Measurements from ENCODE around the gene ZBTB20.

ZBTB20 gene

DNA sequence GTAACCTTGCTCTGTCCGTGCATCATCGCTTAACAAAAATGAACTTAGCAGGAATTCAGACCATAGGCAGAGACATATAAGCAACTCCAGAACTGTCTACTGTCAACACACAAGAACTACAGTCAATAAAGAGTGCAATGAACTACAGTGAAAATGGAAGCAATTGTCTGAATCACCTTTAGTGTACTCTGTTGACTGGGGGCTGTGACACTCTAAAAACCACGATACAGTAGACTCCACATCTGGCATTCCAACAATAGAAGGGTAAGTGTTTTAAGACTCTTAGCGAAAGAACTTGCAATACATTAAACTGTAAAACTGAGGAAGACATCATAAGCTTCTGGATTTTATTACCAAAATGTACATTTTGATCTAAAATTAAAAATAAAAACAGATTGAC, 347.3 kb downstream of the ZBTB20 start:
- no peaks in the 10 kb centered on the region for H3K9me3 ChIP-seq (ENCODE audit: control insufficient read depth, insufficient read depth, low read length)
- no peaks in the 10 kb centered on the region for H3K9me2 ChIP-seq (replicated peaks; ENCODE audit: control insufficient read depth, low read length)
- H3K79me2 ChIP-seq (ENCODE audit: control insufficient read depth, low read length): no peaks in the 10 kb centered on the region
- TF ChIP-seq, protein P1, sequence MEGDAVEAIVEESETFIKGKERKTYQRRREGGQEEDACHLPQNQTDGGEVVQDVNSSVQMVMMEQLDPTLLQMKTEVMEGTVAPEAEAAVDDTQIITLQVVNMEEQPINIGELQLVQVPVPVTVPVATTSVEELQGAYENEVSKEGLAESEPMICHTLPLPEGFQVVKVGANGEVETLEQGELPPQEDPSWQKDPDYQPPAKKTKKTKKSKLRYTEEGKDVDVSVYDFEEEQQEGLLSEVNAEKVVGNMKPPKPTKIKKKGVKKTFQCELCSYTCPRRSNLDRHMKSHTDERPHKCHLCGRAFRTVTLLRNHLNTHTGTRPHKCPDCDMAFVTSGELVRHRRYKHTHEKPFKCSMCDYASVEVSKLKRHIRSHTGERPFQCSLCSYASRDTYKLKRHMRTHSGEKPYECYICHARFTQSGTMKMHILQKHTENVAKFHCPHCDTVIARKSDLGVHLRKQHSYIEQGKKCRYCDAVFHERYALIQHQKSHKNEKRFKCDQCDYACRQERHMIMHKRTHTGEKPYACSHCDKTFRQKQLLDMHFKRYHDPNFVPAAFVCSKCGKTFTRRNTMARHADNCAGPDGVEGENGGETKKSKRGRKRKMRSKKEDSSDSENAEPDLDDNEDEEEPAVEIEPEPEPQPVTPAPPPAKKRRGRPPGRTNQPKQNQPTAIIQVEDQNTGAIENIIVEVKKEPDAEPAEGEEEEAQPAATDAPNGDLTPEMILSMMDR (IDR thresholded peaks at IDR 0.05; ENCODE audit: low read depth, low read length, poor library complexity, severe bottlenecking): no peak
- no peak for TF ChIP-seq EZH2phosphoT487 (IDR thresholded peaks at IDR 0.05; ENCODE audit: borderline replicate concordance, low read length)
- H3K27me3 ChIP-seq (ENCODE audit: control insufficient read depth, low read length): no peaks in the 10 kb centered on the region
- H3K4me1 ChIP-seq (ENCODE audit: control insufficient read depth, low read length): no peaks in the 10 kb centered on the region
- H3K36me3 ChIP-seq (ENCODE audit: control insufficient read depth, low read length): no peaks in the 10 kb centered on the region
- no peak overlapping the region for H3K4me3 ChIP-seq (ENCODE audit: low read length)
- no peaks in the 10 kb centered on the region for H3F3A ChIP-seq (ENCODE audit: control insufficient read depth, insufficient read depth)
- no peak overlapping the region for H3K27ac ChIP-seq (ENCODE audit: low read depth, low read length)
- no peak overlapping the region for H3K4me2 ChIP-seq (ENCODE audit: low read length)
- H4K20me1 ChIP-seq (ENCODE audit: control insufficient read depth, insufficient read depth, low read depth, low read length): no peaks in the 10 kb centered on the region

DNA sequence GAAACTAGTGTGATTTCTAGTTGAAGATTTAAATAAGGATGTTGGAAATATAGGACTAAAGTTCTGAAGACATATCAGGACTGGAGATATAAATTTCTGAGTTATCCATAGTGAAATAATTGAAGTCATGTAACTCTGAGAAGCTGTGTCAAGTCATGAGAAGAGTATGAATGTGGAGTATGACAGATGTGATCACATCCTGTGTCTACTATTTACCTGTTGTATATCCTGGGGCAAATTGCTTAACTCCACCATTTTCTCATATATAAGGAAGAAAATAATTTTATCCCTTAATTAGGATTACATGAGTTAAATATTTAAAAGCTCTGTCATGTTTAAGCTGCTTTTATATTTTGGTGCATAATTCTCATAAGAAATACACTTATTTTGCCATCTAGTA, 350.3 kb downstream of the ZBTB20 start:
- H3K4me1 ChIP-seq (ENCODE audit: control insufficient read depth, low read length): no peaks in the 10 kb centered on the region
- no peaks in the 10 kb centered on the region for H3K79me2 ChIP-seq (ENCODE audit: control insufficient read depth, low read length)
- H3F3A ChIP-seq (ENCODE audit: control insufficient read depth, insufficient read depth): no peaks in the 10 kb centered on the region
- H3K4me3 ChIP-seq (ENCODE audit: low read length): no peak overlapping the region
- no peaks in the 10 kb centered on the region for H3K9me2 ChIP-seq (replicated peaks; ENCODE audit: control insufficient read depth, low read length)
- H3K36me3 ChIP-seq (ENCODE audit: control insufficient read depth, low read length): no peaks in the 10 kb centered on the region
- no peaks in the 10 kb centered on the region for H4K20me1 ChIP-seq (ENCODE audit: control insufficient read depth, insufficient read depth, low read depth, low read length)
- TF ChIP-seq, protein P1 (IDR thresholded peaks at IDR 0.05; ENCODE audit: low read depth, low read length, poor library complexity, severe bottlenecking): no peak
- TF ChIP-seq EZH2phosphoT487 (IDR thresholded peaks at IDR 0.05; ENCODE audit: borderline replicate concordance, low read length): no peak
- H3K27me3 ChIP-seq (ENCODE audit: control insufficient read depth, low read length): no peaks in the 10 kb centered on the region
- H3K27ac ChIP-seq (ENCODE audit: low read depth, low read length): no peak overlapping the region
- no peaks in the 10 kb centered on the region for H3K9me3 ChIP-seq (ENCODE audit: control insufficient read depth, insufficient read depth, low read length)
- H3K4me2 ChIP-seq (ENCODE audit: low read length): no peak overlapping the region

DNA sequence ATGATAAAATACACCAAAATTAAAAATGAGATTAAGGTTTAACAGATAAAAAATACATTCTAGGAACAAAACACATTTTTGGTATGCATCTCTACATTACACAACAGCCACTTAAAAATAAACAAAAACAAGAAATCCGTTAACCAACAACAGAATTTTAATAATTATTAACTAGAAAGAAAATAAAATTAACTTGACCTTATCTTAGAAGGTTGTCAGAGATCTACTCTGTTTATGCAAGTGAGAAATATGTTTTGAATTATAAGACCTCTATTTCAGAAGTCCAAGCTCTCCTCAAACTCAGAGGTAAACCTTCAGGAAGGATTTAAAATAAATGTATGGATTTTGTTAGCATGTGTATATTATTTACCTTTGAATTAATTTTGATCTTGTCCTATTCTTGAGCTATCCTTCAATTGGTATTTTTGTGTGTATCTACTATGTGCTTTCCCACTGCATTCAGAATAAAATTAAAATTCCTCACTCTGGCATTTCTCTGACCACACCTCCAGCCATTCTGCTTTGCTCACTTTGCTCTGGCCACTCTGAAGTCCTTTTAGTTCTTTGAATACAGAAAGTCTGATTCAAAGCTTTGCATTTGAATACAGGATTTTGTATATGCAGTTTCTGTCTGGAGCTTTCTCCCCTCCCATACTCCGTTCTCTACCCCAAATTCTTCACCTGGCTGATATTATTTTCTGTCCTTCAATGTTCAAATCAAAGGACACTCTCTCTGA, 352.0 kb downstream of the ZBTB20 start:
- Histone ChIP-seq H3F3A (ENCODE audit: control insufficient read depth, insufficient read depth) (no peaks in the 10 kb centered on the region), H3K36me3 (ENCODE audit: control insufficient read depth, low read length) (no peaks in the 10 kb centered on the region), H4K20me1 (ENCODE audit: control insufficient read depth, insufficient read depth, low read depth, low read length) (no peaks in the 10 kb centered on the region), H3K4me1 (ENCODE audit: control insufficient read depth, low read length) (no peaks in the 10 kb centered on the region), H3K27me3 (ENCODE audit: control insufficient read depth, low read length) (no peaks in the 10 kb centered on the region), H3K9me2 (replicated peaks; ENCODE audit: control insufficient read depth, low read length) (no peaks in the 10 kb centered on the region), H3K27ac (ENCODE audit: low read depth, low read length) (no peak overlapping the region), H3K9me3 (ENCODE audit: control insufficient read depth, insufficient read depth, low read length) (no peaks in the 10 kb centered on the region), H3K4me2 (ENCODE audit: low read length) (no peak overlapping the region), H3K79me2 (ENCODE audit: control insufficient read depth, low read length) (no peaks in the 10 kb centered on the region), H3K4me3 (ENCODE audit: low read length) (no peak overlapping the region)
- TF ChIP-seq, protein P1 (IDR thresholded peaks at IDR 0.05; ENCODE audit: low read depth, low read length, poor library complexity, severe bottlenecking): no peak
- no peak for TF ChIP-seq EZH2phosphoT487 (IDR thresholded peaks at IDR 0.05; ENCODE audit: borderline replicate concordance, low read length)
